GM12801 (cell line): ENCODE results near the gene CMPK1.

ENCODE experiments used
- CTCF ChIP-seq: IDR thresholded peaks from one replicate; pipeline ENCODE4 v1.5.1; 2011; ENCODE audit warnings: control low read depth; ENCODE audit not compliant: insufficient read length; ENCODE audit errors: extremely low read depth

Gene CMPK1

GRCh38 chr1:47347735-47348134 is 14.1 kb downstream of the CMPK1 start:
- TF ChIP-seq CTCF: no peak

GRCh38 chr1:47348246-47348645 is 14.7 kb downstream of the CMPK1 start:
- TF ChIP-seq CTCF: no peak

GRCh38 chr1:47351305-47351704 is 17.7 kb downstream of the CMPK1 start:
- TF ChIP-seq CTCF: no peak

GRCh38 chr1:47361380-47361779 is 27.8 kb downstream of the CMPK1 start:
- TF ChIP-seq CTCF: no peak

GRCh38 chr1:47362828-47363227 is 29.2 kb downstream of the CMPK1 start:
- no peak for TF ChIP-seq CTCF

- no peak for TF ChIP-seq CTCF
These were observed 34.1 kb downstream of the CMPK1 start for GRCh38 chr1:47367651-47368050.

GRCh38 chr1:47371016-47371517 is 37.5 kb downstream of the CMPK1 start:
- no peak for TF ChIP-seq CTCF

GRCh38 chr1:47374501-47374900 is 40.9 kb downstream of the CMPK1 start:
- no peak for TF ChIP-seq CTCF
